HepG2 (cell line): ENCODE data around the gene IQCC. TPM values are rescaled to one million over a fixed set of nuclear protein-coding genes. Genes with fewer than 3 reads are reported as not detected.

Experiments used
- ATAC-seq: fragments of 200-7000 bp; cut with Tn5 transposase; 3 replicates; pipeline ENCODE4 v1.9.1; 2020; ENCODE audit warnings: mild to moderate bottlenecking, moderate library complexity
- BruUV-seq: library from RNA; stranded (reverse); fragments of 400-500 nt; replicated peaks from 2 replicates; lab custom pipeline; 2021; lab: Mats Ljungman, UMichigan
- CTCF ChIA-PET: fragments of 300-600 bp; formaldehyde crosslinking; extraction: SDS; loops from one replicate; lab custom pipeline; 2021; ENCODE audit warnings: low total read pairs, inconsistent platforms, low intra/inter-chr PET ratio; lab: Yijun Ruan, JAX
- POLR2A ChIA-PET: fragments of 350-600 bp; sonication (Branson Sonifier 250); formaldehyde crosslinking; loops from one replicate; lab custom pipeline; 2020; ENCODE audit warnings: antibody characterized with exemption, inconsistent platforms; lab: Yijun Ruan, JAX
- DNase-seq: peaks from one replicate; pipeline ENCODE4 v3.0.0-alpha.2; 2015; ENCODE audit warnings: low spot score
- FAIRE-seq: peaks from 3 replicates; lab custom pipeline; 2011; peaks lifted over from hg19 to GRCh38; lab: Jason Lieb, UNC
- H2AFZ ChIP-seq: one replicate; pipeline ENCODE4 v1.6.1; 2011; ENCODE audit warnings: low read length, inconsistent platforms
- H3K27ac ChIP-seq: fragments of 300-600 bp; 3 replicates; pipeline ENCODE4 v1.8.0; 2011; ENCODE audit warnings: mixed run types, mild to moderate bottlenecking, mixed read lengths, low read length, inconsistent platforms; ENCODE audit not compliant: insufficient read depth; ENCODE audit errors: extremely low read length
- H3K27me3 ChIP-seq, 2 experiments: fragments of 200-600 bp in 1 of 2; 2 replicates in 1 of 2; 3 replicates in 1 of 2; pipeline versions ENCODE4 v1.6.0 to v1.8.0; 2011; ENCODE audit warnings: low read length in 2 of 2, mild to moderate bottlenecking in 2 of 2, moderate library complexity in 2 of 2, inconsistent platforms in 1 of 2; ENCODE audit not compliant: insufficient read depth in 2 of 2, control insufficient read depth in 1 of 2
- H3K36me3 ChIP-seq, 2 experiments: fragments of 200-600 bp in 1 of 2; replicated peaks in 1 of 2; 2 replicates in 1 of 2; 3 replicates in 1 of 2; pipeline versions ENCODE4 v1.5.1 to v1.8.0; 2011; ENCODE audit warnings: low read length in 2 of 2, inconsistent platforms in 1 of 2; ENCODE audit not compliant: insufficient read depth in 2 of 2, control insufficient read depth in 1 of 2
- H3K4me1 ChIP-seq: 2 replicates; pipeline ENCODE4 v1.5.1; 2012; ENCODE audit warnings: low read length, inconsistent platforms; ENCODE audit not compliant: insufficient read depth
- H3K4me2 ChIP-seq: 2 replicates; pipeline ENCODE4 v1.6.0; 2011; ENCODE audit warnings: low read depth, low read length, inconsistent platforms
- H3K4me3 ChIP-seq, 3 experiments: fragments of 200-600 bp in 1 of 3; sonication (generic), shearing (Covaris generic) in 1 of 3; replicated peaks in 1 of 3; 2 replicates each; pipeline ENCODE4 v1.5.1; 2011 to 2016; ENCODE audit warnings: low read length in 3 of 3, inconsistent platforms in 2 of 3, low read depth in 2 of 3, mild to moderate bottlenecking in 2 of 3, control low read depth in 1 of 3, mixed read lengths in 1 of 3; ENCODE audit not compliant: insufficient read depth in 1 of 3
- H3K79me2 ChIP-seq: one replicate; pipeline ENCODE4 v1.6.1; 2011; ENCODE audit warnings: low read length, inconsistent platforms; ENCODE audit not compliant: insufficient read depth
- H3K9ac ChIP-seq: 2 replicates; pipeline ENCODE4 v1.6.0; 2011; ENCODE audit warnings: mild to moderate bottlenecking, low read depth, low read length, inconsistent platforms; ENCODE audit not compliant: insufficient read depth
- H3K9me3 ChIP-seq: 2 replicates; pipeline ENCODE4 v1.5.1; 2012; ENCODE audit warnings: mild to moderate bottlenecking, low read length
- H4K20me1 ChIP-seq: 2 replicates; pipeline ENCODE4 v1.6.0; 2011; ENCODE audit warnings: inconsistent platforms, mild to moderate bottlenecking, low read length, moderate library complexity; ENCODE audit not compliant: insufficient read depth
- JUND ChIP-seq: sonication (generic); formaldehyde crosslinking; IDR thresholded peaks from 2 replicates; pipeline ENCODE4 v1.8.0; 2022; ENCODE audit warnings: mild to moderate bottlenecking, missing genetic modification reagents
- NFE2 ChIP-seq: sonication (generic); formaldehyde crosslinking; IDR thresholded peaks from 2 replicates; pipeline ENCODE4 v1.4.0; 2020; ENCODE audit warnings: missing genetic modification reagents
- STAG1 ChIP-seq: sonication (generic); formaldehyde crosslinking; IDR thresholded peaks from 2 replicates; pipeline ENCODE4 v1.4.0; 2020; ENCODE audit warnings: missing genetic modification reagents
- WGBS: methylation state at CpG from one replicate; pipeline ENCODE4 v1.1.6; 2017; ENCODE audit warnings: low lambda C conversion rate; 5-methylcytosine and 5-hydroxymethylcytosine counted together
- in situ Hi-C: cut with HindIII; loops from 2 replicates; pipeline ENCODE4 v1.10.0; 2017; ENCODE audit warnings: low pct_unique_long_range_greater_than_20kb; ENCODE audit not compliant: extremely low pct_ligation_motif_present
- intact Hi-C: fragments of 100-400 bp; cut with micrococcal nuclease; formaldehyde crosslinking; loops from one replicate; pipeline ENCODE4 v1.10.0; 2022; ENCODE audit not compliant: unreplicated experiment
- polyA plus RNA-seq, 8 experiments: library from polyadenylated mRNA; depleted of rRNA in 3 of 8; stranded (reverse) in 7 of 8; unstranded in 1 of 8; fragments of >200 nt; fragmentation: Illumina TruSeq in 4 of 8; extraction: Trizol in 4 of 8; gene quantifications; 2 replicates each; pipeline versions ENCODE4 v1.2.1 to v1.2.3, GENCODE V29; 2011 to 2016; ENCODE audit warnings: low read depth in 4 of 8, missing spikeins in 1 of 8, mixed read lengths in 1 of 8; ENCODE audit not compliant: insufficient read depth in 1 of 8
- total RNA-seq, 5 experiments: library from RNA; depleted of rRNA; stranded (reverse); fragments of >200 nt; fragmentation: Illumina TruSeq; extraction: Trizol; gene quantifications; 2 replicates each; pipeline ENCODE4 v1.2.3, GENCODE V29; 2016; ENCODE audit warnings: low read depth in 1 of 5
- TF ChIP-seq, protein P1 (sequence below): sonication (generic); formaldehyde crosslinking; conservative IDR thresholded peaks from 2 replicates; pipeline ENCODE4 v1.4.0; 2020; ENCODE audit warnings: mild to moderate bottlenecking, missing genetic modification reagents, moderate library complexity
- TF ChIP-seq, protein P2 (sequence below): sonication (generic); formaldehyde crosslinking; IDR thresholded peaks from 2 replicates; pipeline ENCODE4 v1.5.0; 2020; ENCODE audit warnings: mild to moderate bottlenecking, missing genetic modification reagents, moderate library complexity

Gene IQCC
- total and polyA plus RNA-seq, 2 of the 13 experiments (the other 11 are each of a cell fraction or from before 2014, with no cell fraction given) = 1.7 to 3.0 TPM

DNA sequence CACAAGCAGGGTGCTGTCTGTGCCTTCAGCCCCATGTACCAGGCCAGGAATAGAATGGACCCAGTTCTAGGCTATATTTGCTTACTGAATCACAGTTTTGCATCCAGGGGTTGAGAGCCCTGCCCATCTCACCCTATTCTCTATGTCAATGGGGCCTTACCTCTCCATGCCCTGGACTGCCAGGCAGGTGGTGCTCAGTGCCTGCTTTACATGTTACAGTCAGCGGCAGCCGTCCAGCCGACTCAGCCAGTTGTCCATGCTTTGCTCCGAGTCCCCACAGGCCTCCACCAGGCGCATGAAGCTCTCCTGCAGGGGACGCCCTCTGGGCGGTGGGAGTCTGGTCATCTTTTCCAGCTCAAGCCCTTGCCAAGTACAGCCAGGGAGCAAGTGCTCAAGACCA is 29.3 kb downstream of the IQCC start:
- no peak overlapping the region for H3K27ac ChIP-seq
- CTCF ChIA-PET = no interaction called here

DNA sequence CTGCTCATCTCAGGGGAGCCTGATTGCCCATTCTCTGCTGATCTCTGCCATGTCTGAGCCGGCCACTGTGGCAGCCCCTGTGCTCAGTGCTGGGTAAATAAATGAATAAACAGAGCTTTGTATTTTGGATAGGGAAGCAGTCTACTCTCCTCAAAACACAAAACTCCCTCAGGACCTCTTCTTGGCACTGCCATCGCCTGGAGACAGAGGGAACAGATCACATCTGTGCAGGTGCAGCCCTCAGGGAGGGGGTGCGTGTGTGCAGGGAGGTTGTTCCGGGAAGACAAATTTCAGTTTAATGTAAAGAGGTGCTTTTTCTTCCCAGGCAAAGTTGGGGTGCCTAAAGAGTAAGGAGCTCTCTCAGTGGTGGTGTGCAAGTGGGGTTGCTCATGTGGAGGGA is 33.9 kb downstream of the IQCC start:
- ChIA-PET CTCF (no interaction called here), POLR2A (interaction anchor here (3.2 kb wide), 1 partner anchor 11 kb away, joined by 28 read pairs; the partner anchor contains the start of gene LCK)
- Histone ChIP-seq H3K4me1 (peaks cover 44% of the 10 kb centered on the region), H3K27me3 (no peaks in the 10 kb centered on the region), H2AFZ (no peak overlapping the region), H3K79me2 (no peaks in the 10 kb centered on the region), H3K4me2 (no peak overlapping the region), H4K20me1 (no peaks in the 10 kb centered on the region), H3K36me3 (no peaks in the 10 kb centered on the region), H3K9ac (no peak overlapping the region), H3K27ac (no peak overlapping the region), H3K4me3 (no peak overlapping the region), H3K9me3 (no peaks in the 10 kb centered on the region)
- no peak for FAIRE-seq
- DNase-seq = no peak
- in situ Hi-C loops (no loop called here), intact Hi-C loops (no loop called here)
- TF ChIP-seq, protein P1, sequence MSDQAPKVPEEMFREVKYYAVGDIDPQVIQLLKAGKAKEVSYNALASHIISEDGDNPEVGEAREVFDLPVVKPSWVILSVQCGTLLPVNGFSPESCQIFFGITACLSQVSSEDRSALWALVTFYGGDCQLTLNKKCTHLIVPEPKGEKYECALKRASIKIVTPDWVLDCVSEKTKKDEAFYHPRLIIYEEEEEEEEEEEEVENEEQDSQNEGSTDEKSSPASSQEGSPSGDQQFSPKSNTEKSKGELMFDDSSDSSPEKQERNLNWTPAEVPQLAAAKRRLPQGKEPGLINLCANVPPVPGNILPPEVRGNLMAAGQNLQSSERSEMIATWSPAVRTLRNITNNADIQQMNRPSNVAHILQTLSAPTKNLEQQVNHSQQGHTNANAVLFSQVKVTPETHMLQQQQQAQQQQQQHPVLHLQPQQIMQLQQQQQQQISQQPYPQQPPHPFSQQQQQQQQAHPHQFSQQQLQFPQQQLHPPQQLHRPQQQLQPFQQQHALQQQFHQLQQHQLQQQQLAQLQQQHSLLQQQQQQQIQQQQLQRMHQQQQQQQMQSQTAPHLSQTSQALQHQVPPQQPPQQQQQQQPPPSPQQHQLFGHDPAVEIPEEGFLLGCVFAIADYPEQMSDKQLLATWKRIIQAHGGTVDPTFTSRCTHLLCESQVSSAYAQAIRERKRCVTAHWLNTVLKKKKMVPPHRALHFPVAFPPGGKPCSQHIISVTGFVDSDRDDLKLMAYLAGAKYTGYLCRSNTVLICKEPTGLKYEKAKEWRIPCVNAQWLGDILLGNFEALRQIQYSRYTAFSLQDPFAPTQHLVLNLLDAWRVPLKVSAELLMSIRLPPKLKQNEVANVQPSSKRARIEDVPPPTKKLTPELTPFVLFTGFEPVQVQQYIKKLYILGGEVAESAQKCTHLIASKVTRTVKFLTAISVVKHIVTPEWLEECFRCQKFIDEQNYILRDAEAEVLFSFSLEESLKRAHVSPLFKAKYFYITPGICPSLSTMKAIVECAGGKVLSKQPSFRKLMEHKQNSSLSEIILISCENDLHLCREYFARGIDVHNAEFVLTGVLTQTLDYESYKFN (CRISPR knock-in tag) = no peak
- no peak for TF ChIP-seq NFE2 (CRISPR knock-in tag)
- no TSS peak for BruUV-seq
- no peak for ATAC-seq
- WGBS = 55% methylated on average over 4 of the region's 4 CpGs

More for the DNA sequence above, 29.3 kb downstream of the IQCC start:
- no peaks in the 10 kb centered on the region for H3K9me3 ChIP-seq
- H2AFZ ChIP-seq = no peak overlapping the region
- H3K4me1 ChIP-seq = peaks cover 14% of the 10 kb centered on the region
- peaks cover 4 to 14% of the 10 kb centered on the region in 2 experiments; a peak in 4 of 5 replicates for H3K36me3 ChIP-seq
- H3K4me3 ChIP-seq = no peak overlapping the region
- ATAC-seq (peak; percentile 19; the same call in 2 of the 3 replicates), FAIRE-seq (no peak), DNase-seq (no peak)
- intact Hi-C loops (no loop called here), in situ Hi-C loops (no loop called here)
- H3K4me2 ChIP-seq = no peak overlapping the region
- H3K9ac ChIP-seq = no peak overlapping the region
- no TSS peak for BruUV-seq
- no peaks in the 10 kb centered on the region for H4K20me1 ChIP-seq
- H3K79me2 ChIP-seq = no peaks in the 10 kb centered on the region
- POLR2A ChIA-PET = interaction anchor here (1.5 to 4.0 kb wide), 3 partner anchors 15 to 87 kb away, joined by 3 to 22 read pairs (median 6); partner anchors contain the start of gene LCK
- WGBS = 93% methylated on average over 4 of the region's 7 CpGs
- TF ChIP-seq JUND (CRISPR knock-in tag) = no peak
- TF ChIP-seq, protein P2, sequence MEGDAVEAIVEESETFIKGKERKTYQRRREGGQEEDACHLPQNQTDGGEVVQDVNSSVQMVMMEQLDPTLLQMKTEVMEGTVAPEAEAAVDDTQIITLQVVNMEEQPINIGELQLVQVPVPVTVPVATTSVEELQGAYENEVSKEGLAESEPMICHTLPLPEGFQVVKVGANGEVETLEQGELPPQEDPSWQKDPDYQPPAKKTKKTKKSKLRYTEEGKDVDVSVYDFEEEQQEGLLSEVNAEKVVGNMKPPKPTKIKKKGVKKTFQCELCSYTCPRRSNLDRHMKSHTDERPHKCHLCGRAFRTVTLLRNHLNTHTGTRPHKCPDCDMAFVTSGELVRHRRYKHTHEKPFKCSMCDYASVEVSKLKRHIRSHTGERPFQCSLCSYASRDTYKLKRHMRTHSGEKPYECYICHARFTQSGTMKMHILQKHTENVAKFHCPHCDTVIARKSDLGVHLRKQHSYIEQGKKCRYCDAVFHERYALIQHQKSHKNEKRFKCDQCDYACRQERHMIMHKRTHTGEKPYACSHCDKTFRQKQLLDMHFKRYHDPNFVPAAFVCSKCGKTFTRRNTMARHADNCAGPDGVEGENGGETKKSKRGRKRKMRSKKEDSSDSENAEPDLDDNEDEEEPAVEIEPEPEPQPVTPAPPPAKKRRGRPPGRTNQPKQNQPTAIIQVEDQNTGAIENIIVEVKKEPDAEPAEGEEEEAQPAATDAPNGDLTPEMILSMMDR (CRISPR knock-in tag) = peak; percentile 36
- peak; percentile 6; the same call in 1 of the 2 replicates for TF ChIP-seq STAG1 (CRISPR knock-in tag)
- H3K27me3 ChIP-seq = no peaks in the 10 kb centered on the region
